Natural killer cell (primary cell): ENCODE results near the gene IL21. TPM values are rescaled to one million over a fixed set of nuclear protein-coding genes. Genes with fewer than 3 reads are reported as not detected.
A peak's percentile ranks its signal among the peaks of the same experiment; 100 is the strongest.

Experiments used
- ATAC-seq, 3 donors: fragments of 150-1000 bp in 2 of 3; fragments of 200-7000 bp in 1 of 3; cut with Tn5 transposase; 1 replicate in 1 of 3; 2 replicates in 2 of 3; pipeline ENCODE4 v1.10.0; 2021; ENCODE audit warnings: mild to moderate bottlenecking in 2 of 3, moderate library complexity in 2 of 3
- DNase-seq, 2 donors: peaks; one replicate each; pipeline versions ENCODE4 v3.0.0 to v3.0.0-alpha.2; 2013 to 2021; ENCODE audit warnings: mixed read lengths in 1 of 2
- H3K27ac ChIP-seq: one replicate; pipeline ENCODE4 v1.5.1; 2013; ENCODE audit warnings: mild to moderate bottlenecking, low read length
- H3K27me3 ChIP-seq: one replicate; pipeline ENCODE4 v1.6.1; 2013; ENCODE audit warnings: low read length; ENCODE audit not compliant: control insufficient read depth, insufficient read depth
- H3K36me3 ChIP-seq: one replicate; pipeline ENCODE4 v1.6.1; 2013; ENCODE audit warnings: low read length; ENCODE audit not compliant: control insufficient read depth, insufficient read depth
- H3K4me1 ChIP-seq: one replicate; pipeline ENCODE4 v1.6.1; 2013; ENCODE audit warnings: low read length; ENCODE audit not compliant: control insufficient read depth, insufficient read depth
- H3K4me3 ChIP-seq: one replicate; pipeline ENCODE4 v1.5.1; 2013; ENCODE audit warnings: low read length
- H3K9me3 ChIP-seq: one replicate; pipeline ENCODE4 v1.6.1; 2013; ENCODE audit warnings: low read length; ENCODE audit not compliant: control insufficient read depth, insufficient read depth
- H3K27ac Mint-ChIP-seq, 2 donors: one replicate each; pipeline ENCODE4 v1.8.0; 2022; ENCODE audit warnings: mild to moderate bottlenecking in 2 of 2, mixed read lengths in 2 of 2, moderate library complexity in 1 of 2
- H3K27me3 Mint-ChIP-seq, 2 donors: one replicate each; pipeline ENCODE4 v1.8.0; 2022; ENCODE audit warnings: low read depth in 2 of 2, mixed read lengths in 2 of 2
- H3K36me3 Mint-ChIP-seq: one replicate; pipeline ENCODE4 v1.8.0; 2022; ENCODE audit warnings: mixed read lengths
- H3K4me1 Mint-ChIP-seq, 2 donors: one replicate each; pipeline ENCODE4 v1.8.0; 2022; ENCODE audit warnings: mixed read lengths in 2 of 2
- H3K4me3 Mint-ChIP-seq: one replicate; pipeline ENCODE4 v1.8.0; 2022; ENCODE audit warnings: mild to moderate bottlenecking, moderate library complexity, mixed read lengths
- H3K9me3 Mint-ChIP-seq, 2 donors: one replicate each; pipeline ENCODE4 v1.8.0; 2022; ENCODE audit warnings: mixed read lengths in 2 of 2
- WGBS: methylation state at CpG from one replicate; pipeline ENCODE4 v1.1.7; 2013; ENCODE audit warnings: missing lambda C conversion rate; ENCODE audit not compliant: insufficient coverage; 5-methylcytosine and 5-hydroxymethylcytosine counted together
- intact Hi-C: fragments of 100-400 bp; cut with micrococcal nuclease; formaldehyde crosslinking; loops from one replicate; pipeline ENCODE4 v1.14.2; 2022
- total RNA-seq, 4 donors: library from RNA; stranded (reverse); fragments of 120-200 nt in 1 of 4; gene quantifications; one replicate each; pipeline versions ENCODE4 v1.2.3 to v1.2.4, GENCODE V29; 2013 to 2022
- TF ChIP-seq, protein P1 (sequence below): fragments of 200-600 bp; IDR thresholded peaks from one replicate; pipeline ENCODE4 v1.8.0; 2022; ENCODE audit warnings: antibody characterized with exemption

The IL21 gene
- total RNA-seq, 3 donors from 2014 or later (not counting 1 experiment from before 2014, with no cell fraction given) = not detected

DNA sequence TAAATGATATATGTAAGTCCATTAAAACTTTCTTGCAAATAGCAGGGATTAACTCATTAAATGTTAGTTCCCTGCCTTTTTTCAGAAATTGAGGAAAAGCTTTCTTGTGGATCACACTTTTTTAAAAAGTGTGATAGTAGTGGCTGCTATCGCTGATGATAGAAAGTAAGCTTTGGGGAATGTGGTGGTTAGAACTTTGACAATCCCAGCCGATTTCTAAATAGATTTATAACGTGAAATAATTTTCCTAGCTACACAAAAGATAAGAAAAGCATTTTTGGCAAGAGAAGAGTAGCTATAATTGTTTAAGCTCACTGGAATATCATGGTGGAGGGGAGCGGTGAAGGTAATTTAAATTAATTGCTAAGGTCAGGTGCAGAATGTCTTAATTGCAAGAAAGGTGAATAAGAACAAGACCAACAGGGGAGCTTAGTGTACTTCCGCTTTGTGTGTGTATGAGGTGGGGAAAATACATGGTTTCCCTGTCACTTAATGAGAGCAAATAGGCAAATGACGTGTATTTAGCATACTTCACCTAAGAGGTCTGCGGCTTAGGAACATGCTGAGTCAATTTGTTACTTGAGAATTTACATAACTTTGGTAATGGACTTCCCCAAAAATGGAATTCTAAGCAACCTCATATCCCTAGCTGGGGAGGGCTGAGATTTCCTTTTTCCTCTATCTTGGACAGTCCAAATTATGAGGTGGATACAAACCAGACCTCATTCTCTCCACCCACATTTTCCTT lies 11.7 kb upstream of the IL21 start:
- Histone ChIP-seq H3K4me3 (no peak overlapping the region), H3K27me3 (no peaks in the 10 kb centered on the region), H3K9me3 (no peaks in the 10 kb centered on the region), H3K36me3 (no peaks in the 10 kb centered on the region), H3K27ac (no peak overlapping the region), H3K4me1 (no peaks in the 10 kb centered on the region)
- TF ChIP-seq, protein P1, sequence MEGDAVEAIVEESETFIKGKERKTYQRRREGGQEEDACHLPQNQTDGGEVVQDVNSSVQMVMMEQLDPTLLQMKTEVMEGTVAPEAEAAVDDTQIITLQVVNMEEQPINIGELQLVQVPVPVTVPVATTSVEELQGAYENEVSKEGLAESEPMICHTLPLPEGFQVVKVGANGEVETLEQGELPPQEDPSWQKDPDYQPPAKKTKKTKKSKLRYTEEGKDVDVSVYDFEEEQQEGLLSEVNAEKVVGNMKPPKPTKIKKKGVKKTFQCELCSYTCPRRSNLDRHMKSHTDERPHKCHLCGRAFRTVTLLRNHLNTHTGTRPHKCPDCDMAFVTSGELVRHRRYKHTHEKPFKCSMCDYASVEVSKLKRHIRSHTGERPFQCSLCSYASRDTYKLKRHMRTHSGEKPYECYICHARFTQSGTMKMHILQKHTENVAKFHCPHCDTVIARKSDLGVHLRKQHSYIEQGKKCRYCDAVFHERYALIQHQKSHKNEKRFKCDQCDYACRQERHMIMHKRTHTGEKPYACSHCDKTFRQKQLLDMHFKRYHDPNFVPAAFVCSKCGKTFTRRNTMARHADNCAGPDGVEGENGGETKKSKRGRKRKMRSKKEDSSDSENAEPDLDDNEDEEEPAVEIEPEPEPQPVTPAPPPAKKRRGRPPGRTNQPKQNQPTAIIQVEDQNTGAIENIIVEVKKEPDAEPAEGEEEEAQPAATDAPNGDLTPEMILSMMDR = no peak
- ATAC-seq = no peak
- no peaks in the 10 kb centered on the region for H3K4me1 Mint-ChIP-seq
- 78% methylated on average over 6 of the region's 7 CpGs for WGBS
- H3K4me3 Mint-ChIP-seq = no peak overlapping the region
- peaks cover 0 to 2% of the 10 kb centered on the region in 2 donors for H3K9me3 Mint-ChIP-seq
- no peaks in the 10 kb centered on the region for H3K36me3 Mint-ChIP-seq
- no peak overlapping the region for H3K27ac Mint-ChIP-seq
- H3K27me3 Mint-ChIP-seq = peaks cover 0 to 18% of the 10 kb centered on the region in 2 donors
- intact Hi-C loops = no loop called here
- peak in 1 of 2 donors; percentile 50 for DNase-seq

- Histone ChIP-seq H3K27me3 (no peaks in the 10 kb centered on the region), H3K4me1 (no peaks in the 10 kb centered on the region), H3K27ac (no peak overlapping the region), H3K36me3 (no peaks in the 10 kb centered on the region), H3K4me3 (no peak overlapping the region), H3K9me3 (no peaks in the 10 kb centered on the region)
- Mint-ChIP-seq H3K4me1 (no peaks in the 10 kb centered on the region), H3K9me3 (no peaks in the 10 kb centered on the region), H3K4me3 (no peak overlapping the region), H3K27me3 (peaks cover 3 to 17% of the 10 kb centered on the region in 2 donors), H3K36me3 (no peaks in the 10 kb centered on the region), H3K27ac (no peak overlapping the region)
- WGBS = 80% methylated on average over 2 of the region's 2 CpGs
- DNase-seq (no peak), ATAC-seq (no peak)
- TF ChIP-seq, protein P1 = no peak
- intact Hi-C loops = no loop called here
Measured at GRCh38 chr4:122625156-122625555, 4.3 kb upstream of the IL21 start.

DNA sequence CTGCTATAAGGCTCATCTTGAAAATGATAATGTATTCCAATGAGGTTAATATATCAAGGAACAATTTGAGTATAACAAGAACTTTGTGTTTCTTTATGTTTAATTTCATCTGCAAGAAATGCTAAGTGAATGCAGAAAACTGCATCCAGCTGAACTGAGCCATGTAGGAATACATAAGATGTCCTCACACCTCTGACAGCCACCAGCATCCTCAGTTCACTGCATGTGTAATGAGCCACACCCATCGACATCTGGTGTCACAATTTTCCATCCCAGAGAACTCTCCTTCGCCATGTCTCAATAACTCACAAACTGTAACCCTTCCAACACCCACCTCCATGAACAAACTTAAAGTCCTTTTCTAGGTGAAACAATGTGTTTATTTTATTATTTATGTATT lies 3.3 kb upstream of the IL21 start:
- Mint-ChIP-seq H3K27me3 (peaks cover 3 to 17% of the 10 kb centered on the region in 2 donors), H3K4me1 (no peaks in the 10 kb centered on the region), H3K9me3 (no peaks in the 10 kb centered on the region), H3K4me3 (no peak overlapping the region), H3K36me3 (no peaks in the 10 kb centered on the region), H3K27ac (no peak overlapping the region)
- intact Hi-C loops = no loop called here
- no peaks in the 10 kb centered on the region for H3K27me3 ChIP-seq
- 53% methylated on average over 2 of the region's 2 CpGs for WGBS
- DNase-seq (no peak), ATAC-seq (no peak)
- no peaks in the 10 kb centered on the region for H3K36me3 ChIP-seq
- TF ChIP-seq, protein P1 = no peak
- H3K27ac ChIP-seq = no peak overlapping the region
- H3K9me3 ChIP-seq = no peaks in the 10 kb centered on the region
- H3K4me1 ChIP-seq = no peaks in the 10 kb centered on the region
- H3K4me3 ChIP-seq = no peak overlapping the region
